A673 (cell line): ENCODE results near the gene RPL38. TPM values are rescaled to one million over a fixed set of nuclear protein-coding genes. Genes with fewer than 3 reads are reported as not detected.

ENCODE experiments used
- BruUV-seq: library from RNA; stranded (reverse); fragments of 400-500 nt; replicated peaks from 2 replicates; lab custom pipeline; 2021; lab: Mats Ljungman, UMichigan
- CTCF ChIA-PET: fragments of 300-600 bp; sonication (Branson Sonifier 250); formaldehyde crosslinking; loops from one replicate; lab custom pipeline; 2022; ENCODE audit warnings: antibody characterized with exemption; lab: Charles Lee
- POLR2A ChIA-PET: fragments of 300-600 bp; sonication (Branson Sonifier 250); formaldehyde crosslinking; loops from one replicate; lab custom pipeline; 2022; ENCODE audit warnings: antibody characterized with exemption; ENCODE audit not compliant: low non-redundant PET; lab: Charles Lee
- DNase-seq: peaks from one replicate; pipeline ENCODE4 v3.0.0-alpha.2; 2015; ENCODE audit warnings: low spot score
- H3K27ac ChIP-seq: fragments of 200-600 bp; sonication (generic); 2 replicates; pipeline ENCODE4 v1.5.1; 2016; ENCODE audit warnings: mixed run types, low read depth, mild to moderate bottlenecking, mixed read lengths, antibody characterized with exemption, low read length; ENCODE audit not compliant: poor library complexity, severe bottlenecking
- H3K27me3 ChIP-seq: fragments of 200-600 bp; sonication (generic); replicated peaks from 2 replicates; pipeline ENCODE4 v1.6.1; 2017; ENCODE audit warnings: mixed run types, low read depth, mild to moderate bottlenecking, mixed read lengths, antibody characterized with exemption, low read length; ENCODE audit not compliant: insufficient read depth, poor library complexity
- H3K36me3 ChIP-seq: fragments of 200-600 bp; sonication (generic); 2 replicates; pipeline ENCODE4 v1.6.1; 2016; ENCODE audit warnings: mixed run types, mild to moderate bottlenecking, mixed read lengths, antibody characterized with exemption, low read length; ENCODE audit not compliant: insufficient read depth, poor library complexity, severe bottlenecking
- H3K4me1 ChIP-seq: fragments of 200-600 bp; sonication (generic); 2 replicates; pipeline ENCODE4 v1.6.1; 2017; ENCODE audit warnings: mixed run types, mild to moderate bottlenecking, mixed read lengths, antibody characterized with exemption, low read length; ENCODE audit not compliant: insufficient read depth, poor library complexity, severe bottlenecking
- H3K4me3 ChIP-seq: fragments of 200-600 bp; sonication (generic); 2 replicates; pipeline ENCODE4 v1.5.1; 2016; ENCODE audit warnings: low read depth, mixed run types, mild to moderate bottlenecking, mixed read lengths, low read length; ENCODE audit not compliant: poor library complexity, severe bottlenecking
- H3K9me3 ChIP-seq: fragments of 200-600 bp; sonication (generic); 2 replicates; pipeline ENCODE4 v1.6.1; 2016; ENCODE audit warnings: mixed run types, low read depth, mild to moderate bottlenecking, mixed read lengths, antibody characterized with exemption, low read length; ENCODE audit not compliant: poor library complexity, severe bottlenecking
- CTCF ChIP-seq: fragments of 300-800, 200-600 bp; sonication (generic); conservative IDR thresholded peaks from 2 replicates; pipeline ENCODE4 v1.5.1; 2017; ENCODE audit warnings: low read depth, mild to moderate bottlenecking, antibody characterized with exemption, low read length, moderate library complexity, mixed read lengths
- EZH2 ChIP-seq: fragments of 200-600 bp; sonication (generic); IDR thresholded peaks from 2 replicates; pipeline ENCODE4 v1.6.1; 2017; ENCODE audit warnings: borderline replicate concordance, low read depth, mild to moderate bottlenecking, mixed read lengths, antibody characterized with exemption, low read length; ENCODE audit not compliant: poor library complexity, severe bottlenecking
- intact Hi-C: fragments of 100-400 bp; cut with micrococcal nuclease; formaldehyde crosslinking; loops from one replicate; pipeline ENCODE4 v1.10.0; 2022; ENCODE audit not compliant: unreplicated experiment
- total RNA-seq: library from RNA; stranded (reverse); gene quantifications from 2 replicates; pipeline ENCODE4 v1.2.3, GENCODE V29; 2021

The RPL38 gene
- total RNA-seq, 1 experiment from 2014 or later, result 996 TPM

GRCh38 chr17:74177018-74177450 lies 26.4 kb upstream of the RPL38 start:
- no peak overlapping the region for H3K27ac ChIP-seq
- DNase-seq, result no peak
- ChIA-PET CTCF (interaction anchor here (1.1 kb wide), 1 partner anchor 23 kb away, joined by 4 read pairs; no protein-coding TSS in a partner anchor), POLR2A (no interaction called here)
- H3K9me3 ChIP-seq, result no peaks in the 10 kb centered on the region
- no peak overlapping the region for H3K4me3 ChIP-seq
- H3K27me3 ChIP-seq, result no peaks in the 10 kb centered on the region
- intact Hi-C loops, result loop anchor here (2.0 to 5.0 kb wide), 4 partner anchors 86 to 920 kb away; no protein-coding TSS in a partner anchor
- no peak for TF ChIP-seq EZH2
- TF ChIP-seq CTCF, result no peak
- no peaks in the 10 kb centered on the region for H3K4me1 ChIP-seq
- no peaks in the 10 kb centered on the region for H3K36me3 ChIP-seq
- BruUV-seq, result no TSS peak

GRCh38 chr17:74179576-74179975 lies 23.9 kb upstream of the RPL38 start:
- Histone ChIP-seq H3K4me3 (no peak overlapping the region), H3K4me1 (no peaks in the 10 kb centered on the region), H3K27me3 (no peaks in the 10 kb centered on the region), H3K27ac (no peak overlapping the region), H3K36me3 (no peaks in the 10 kb centered on the region), H3K9me3 (no peaks in the 10 kb centered on the region)
- POLR2A ChIA-PET, result no interaction called here
- intact Hi-C loops, result loop anchor here (5.0 kb wide), 1 partner anchor 922 kb away; no protein-coding TSS in a partner anchor
- DNase-seq, result no peak
- CTCF ChIA-PET, result interaction anchor here (1.0 kb wide), 1 partner anchor 90 kb away, joined by 3 read pairs; no protein-coding TSS in a partner anchor
- TF ChIP-seq EZH2 (no peak), CTCF (no peak)
- BruUV-seq, result no TSS peak

- intact Hi-C loops, result no loop called here
- Histone ChIP-seq H3K27ac (no peak overlapping the region), H3K36me3 (no peaks in the 10 kb centered on the region), H3K9me3 (no peaks in the 10 kb centered on the region), H3K4me3 (no peak overlapping the region), H3K27me3 (no peaks in the 10 kb centered on the region), H3K4me1 (no peaks in the 10 kb centered on the region)
- TF ChIP-seq CTCF, result no peak
- no peak for TF ChIP-seq EZH2
- CTCF ChIA-PET, result interaction anchor here (0.5 to 1.0 kb wide), 2 partner anchors 90 to 754 kb away, joined by 3 read pairs; no protein-coding TSS in a partner anchor
- no TSS peak for BruUV-seq
- POLR2A ChIA-PET, result no interaction called here
- no peak for DNase-seq
Measured at GRCh38 chr17:74180336-74180735, 23.1 kb upstream of the RPL38 start.
